Effector memory CD8-positive, alpha-beta T cell (primary cell): ENCODE results near the gene KATNIP.

Experiments
- ATAC-seq: fragments of 150-1000 bp; cut with Tn5 transposase; replicated peaks from 2 replicates; pipeline ENCODE4 v1.10.0; 2021; ENCODE audit warnings: mild to moderate bottlenecking, moderate library complexity
- DNase-seq, 3 experiments: peaks; one replicate each; pipeline ENCODE4 v3.0.0; 2021
- H3K27ac Mint-ChIP-seq, 2 donors: one replicate each; pipeline ENCODE4 v1.8.0; 2022; ENCODE audit warnings: mild to moderate bottlenecking in 2 of 2, mixed read lengths in 2 of 2, moderate library complexity in 2 of 2
- H3K27me3 Mint-ChIP-seq, 2 donors: one replicate each; pipeline ENCODE4 v1.8.0; 2022; ENCODE audit warnings: mixed read lengths in 2 of 2
- H3K36me3 Mint-ChIP-seq: one replicate; pipeline ENCODE4 v1.8.0; 2022; ENCODE audit warnings: mild to moderate bottlenecking, moderate library complexity, mixed read lengths; ENCODE audit not compliant: insufficient read depth
- H3K4me1 Mint-ChIP-seq, 2 donors: one replicate each; pipeline ENCODE4 v1.8.0; 2022; ENCODE audit warnings: low read depth in 2 of 2, mixed read lengths in 2 of 2
- H3K4me3 Mint-ChIP-seq, 2 donors: one replicate each; pipeline ENCODE4 v1.8.0; 2022; ENCODE audit warnings: mild to moderate bottlenecking in 2 of 2, mixed read lengths in 2 of 2, moderate library complexity in 2 of 2
- H3K9me3 Mint-ChIP-seq, 2 donors: one replicate each; pipeline ENCODE4 v1.8.0; 2022; ENCODE audit warnings: mixed read lengths in 2 of 2

The KATNIP gene

GRCh38 chr16:27598931-27599565 is 49.1 kb downstream of the KATNIP start:
- DNase-seq: no peak
- H3K9me3 Mint-ChIP-seq: no peaks in the 10 kb centered on the region

GRCh38 chr16:27599606-27600005 is 49.7 kb downstream of the KATNIP start:
- H3K4me1 Mint-ChIP-seq: peaks cover 0 to 6% of the 10 kb centered on the region in 2 donors
- H3K27ac Mint-ChIP-seq: no peak overlapping the region
- H3K9me3 Mint-ChIP-seq: no peaks in the 10 kb centered on the region

More at GRCh38 chr16:27598931-27599565, 49.1 kb downstream of the KATNIP start:
- H3K27ac Mint-ChIP-seq: no peak overlapping the region
- no peaks in the 10 kb centered on the region for H3K36me3 Mint-ChIP-seq
- H3K4me1 Mint-ChIP-seq: peaks cover 0 to 6% of the 10 kb centered on the region in 2 donors
- no peak overlapping the region for H3K4me3 Mint-ChIP-seq
- no peaks in the 10 kb centered on the region for H3K27me3 Mint-ChIP-seq
- ATAC-seq: no peak

More at GRCh38 chr16:27599606-27600005, 49.7 kb downstream of the KATNIP start:
- Mint-ChIP-seq H3K27me3 (no peaks in the 10 kb centered on the region), H3K4me3 (no peak overlapping the region), H3K36me3 (no peaks in the 10 kb centered on the region)
- no peak for ATAC-seq
- DNase-seq: no peak
